Amniotic stem cell (primary cell): Measurements from ENCODE around the gene ADAMTS15.

Experiments used
- DNase-seq: peaks from one replicate; lab custom pipeline; 2025; lab: John Stamatoyannopoulos, UW

ADAMTS15 gene, protein sequence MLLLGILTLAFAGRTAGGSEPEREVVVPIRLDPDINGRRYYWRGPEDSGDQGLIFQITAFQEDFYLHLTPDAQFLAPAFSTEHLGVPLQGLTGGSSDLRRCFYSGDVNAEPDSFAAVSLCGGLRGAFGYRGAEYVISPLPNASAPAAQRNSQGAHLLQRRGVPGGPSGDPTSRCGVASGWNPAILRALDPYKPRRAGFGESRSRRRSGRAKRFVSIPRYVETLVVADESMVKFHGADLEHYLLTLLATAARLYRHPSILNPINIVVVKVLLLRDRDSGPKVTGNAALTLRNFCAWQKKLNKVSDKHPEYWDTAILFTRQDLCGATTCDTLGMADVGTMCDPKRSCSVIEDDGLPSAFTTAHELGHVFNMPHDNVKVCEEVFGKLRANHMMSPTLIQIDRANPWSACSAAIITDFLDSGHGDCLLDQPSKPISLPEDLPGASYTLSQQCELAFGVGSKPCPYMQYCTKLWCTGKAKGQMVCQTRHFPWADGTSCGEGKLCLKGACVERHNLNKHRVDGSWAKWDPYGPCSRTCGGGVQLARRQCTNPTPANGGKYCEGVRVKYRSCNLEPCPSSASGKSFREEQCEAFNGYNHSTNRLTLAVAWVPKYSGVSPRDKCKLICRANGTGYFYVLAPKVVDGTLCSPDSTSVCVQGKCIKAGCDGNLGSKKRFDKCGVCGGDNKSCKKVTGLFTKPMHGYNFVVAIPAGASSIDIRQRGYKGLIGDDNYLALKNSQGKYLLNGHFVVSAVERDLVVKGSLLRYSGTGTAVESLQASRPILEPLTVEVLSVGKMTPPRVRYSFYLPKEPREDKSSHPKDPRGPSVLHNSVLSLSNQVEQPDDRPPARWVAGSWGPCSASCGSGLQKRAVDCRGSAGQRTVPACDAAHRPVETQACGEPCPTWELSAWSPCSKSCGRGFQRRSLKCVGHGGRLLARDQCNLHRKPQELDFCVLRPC

DNA sequence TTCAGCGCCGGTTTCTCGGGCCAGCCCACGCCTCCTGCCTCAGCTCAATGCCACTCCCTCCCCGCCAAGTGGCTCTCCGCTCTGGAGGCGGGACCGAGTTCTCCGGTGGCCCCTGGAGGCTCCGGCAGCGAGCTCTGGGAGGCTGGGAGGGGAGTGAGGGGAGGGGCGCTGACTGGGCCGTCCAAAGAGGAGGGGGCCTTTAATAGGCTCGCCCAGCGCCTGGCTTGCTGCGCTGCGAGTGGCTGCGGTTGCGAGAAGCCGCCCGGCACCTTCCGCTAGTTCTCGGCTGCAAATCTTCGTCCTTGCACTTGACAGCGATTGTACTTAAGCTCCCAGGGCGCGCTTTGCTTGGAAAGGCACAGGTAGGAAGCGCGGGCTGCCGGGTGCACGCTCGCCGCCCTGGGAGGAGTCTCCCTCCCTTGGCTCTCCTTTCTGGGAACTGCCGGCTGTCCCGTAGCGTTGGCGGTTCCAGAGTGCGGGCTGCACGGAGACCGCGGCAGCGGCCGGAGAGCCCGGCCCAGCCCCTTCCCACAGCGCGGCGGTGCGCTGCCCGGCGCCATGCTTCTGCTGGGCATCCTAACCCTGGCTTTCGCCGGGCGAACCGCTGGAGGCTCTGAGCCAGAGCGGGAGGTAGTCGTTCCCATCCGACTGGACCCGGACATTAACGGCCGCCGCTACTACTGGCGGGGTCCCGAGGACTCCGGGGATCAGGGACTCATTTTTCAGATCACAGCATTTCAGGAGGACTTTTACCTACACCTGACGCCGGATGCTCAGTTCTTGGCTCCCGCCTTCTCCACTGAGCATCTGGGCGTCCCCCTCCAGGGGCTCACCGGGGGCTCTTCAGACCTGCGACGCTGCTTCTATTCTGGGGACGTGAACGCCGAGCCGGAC lies at the start of gene ADAMTS15:
Gene ADAMTS15, plus strand, starts transcription at position 230 of the 894 bp plus-strand sequence. Its CDS starts 329 bp downstream, at position 559.
- peak; percentile 87 for DNase-seq

DNA sequence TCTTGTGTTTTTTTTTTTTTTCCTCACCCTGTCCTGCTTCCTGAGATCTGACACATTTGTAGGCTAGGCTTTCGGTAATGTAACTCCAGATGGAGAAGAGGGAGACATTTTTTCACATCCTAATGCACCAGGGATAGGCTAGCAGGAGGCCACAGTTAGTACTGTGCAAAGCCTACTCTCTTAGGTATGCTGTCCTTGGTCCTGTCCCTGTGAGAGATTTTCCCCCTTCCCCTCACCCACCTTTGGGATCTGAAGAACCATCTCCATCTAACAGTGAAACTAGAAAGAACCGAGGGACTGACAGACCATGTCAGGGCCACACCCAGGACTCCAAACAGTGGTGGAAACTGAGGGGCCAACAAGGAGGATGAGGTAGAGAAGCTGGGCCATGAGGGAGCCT lies 49.2 kb upstream of the ADAMTS15 start:
- no peak for DNase-seq

DNA sequence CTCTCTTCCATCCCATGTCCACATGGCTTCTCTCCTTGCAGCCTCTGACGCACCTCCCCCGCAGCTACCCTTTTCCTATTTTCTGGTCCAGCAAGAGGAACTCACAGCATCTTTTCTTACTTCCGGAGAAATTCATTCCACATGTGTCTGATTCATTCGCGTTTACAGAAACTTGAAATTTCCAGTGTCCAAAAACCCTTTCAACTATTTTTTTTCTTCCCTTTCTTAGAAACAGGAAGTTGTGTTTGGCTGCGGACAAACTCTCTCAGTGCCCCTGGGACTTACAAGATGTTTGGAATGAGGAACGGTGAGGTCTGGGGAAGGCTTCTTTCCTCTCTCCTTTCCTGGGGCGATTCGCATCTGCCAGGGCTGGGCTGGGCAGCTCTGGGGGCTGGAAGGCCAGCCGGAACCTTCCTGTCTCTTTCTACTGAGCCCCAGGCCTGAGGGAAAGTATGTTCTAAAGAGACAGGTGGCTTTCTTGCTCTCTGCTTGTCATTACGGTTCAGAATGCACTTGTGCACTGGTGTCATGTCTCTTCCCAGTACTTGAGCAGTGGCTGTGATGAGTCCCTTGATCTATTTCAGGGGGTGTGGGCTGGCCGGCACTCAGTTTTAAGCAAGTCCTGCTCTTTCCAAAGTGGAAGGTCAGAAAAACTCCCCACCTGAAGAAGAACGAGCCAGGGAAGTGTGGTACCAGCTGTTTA lies 47.5 kb upstream of the ADAMTS15 start:
- DNase-seq, result peak; percentile 42

DNA sequence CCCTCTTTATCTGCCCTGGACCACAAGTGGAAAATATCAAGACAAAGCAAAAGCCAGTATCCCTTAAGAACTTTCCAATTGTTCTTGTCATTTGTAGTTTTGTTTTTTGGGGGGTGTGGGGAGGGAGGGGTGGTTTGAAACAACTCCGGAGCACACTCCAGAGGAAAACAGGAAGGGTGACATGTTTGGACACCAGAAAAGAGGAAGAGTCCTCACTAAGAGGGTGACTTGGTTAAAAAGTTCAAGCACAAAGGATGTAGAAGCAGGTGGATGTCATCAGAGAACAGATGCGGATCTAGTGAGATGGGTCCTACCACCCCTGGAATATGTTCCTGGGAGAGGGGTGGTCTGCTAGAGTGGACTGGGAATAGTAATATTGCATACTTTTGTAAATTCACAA lies 45.9 kb upstream of the ADAMTS15 start:
- DNase-seq, result no peak

DNA sequence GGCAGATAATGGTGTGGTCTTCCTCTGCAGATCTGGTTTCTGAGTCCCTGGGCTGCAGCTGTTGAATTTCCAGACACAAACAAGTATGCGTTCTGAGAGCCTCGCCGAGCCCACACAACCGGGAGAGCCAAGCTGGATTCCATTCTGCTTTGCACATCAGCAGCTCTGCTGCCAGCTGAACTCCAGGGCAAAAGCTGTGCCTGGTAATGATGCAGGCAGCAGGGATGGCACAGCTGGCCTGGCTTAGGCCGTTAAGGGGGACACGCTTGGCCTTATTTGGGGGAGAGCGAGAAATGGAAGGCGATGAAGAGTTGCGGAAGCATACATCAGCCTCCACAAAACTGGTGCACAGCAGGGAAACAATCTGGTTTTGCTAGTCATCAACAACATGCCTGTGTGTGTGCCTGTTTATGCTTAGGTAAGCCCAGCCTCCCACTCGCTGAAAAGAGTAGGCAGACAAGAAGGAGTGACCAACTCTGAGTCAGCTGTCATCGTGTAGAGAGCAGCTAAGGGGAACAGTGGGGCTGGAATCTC lies 45.1 kb upstream of the ADAMTS15 start:
- DNase-seq, result peak; percentile 63

DNA sequence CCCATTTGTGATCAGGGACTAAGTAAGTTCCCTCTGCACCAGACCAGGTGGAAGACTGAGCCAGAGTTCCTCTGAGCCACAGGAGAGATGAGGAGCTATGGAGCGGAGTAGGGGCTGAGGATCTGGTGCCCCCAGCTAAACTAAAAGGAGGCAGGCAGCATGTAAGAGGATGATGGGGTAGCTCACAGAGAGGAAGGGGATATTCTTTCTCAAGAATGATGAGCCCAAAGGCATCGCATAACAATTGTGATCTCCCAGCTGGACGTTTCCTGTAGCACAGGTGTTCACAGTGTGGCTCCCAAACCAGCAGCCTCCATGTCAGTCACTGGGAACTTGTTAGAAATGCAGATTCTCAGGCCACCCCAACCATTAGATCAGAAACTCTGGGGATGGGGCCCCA lies 44.5 kb upstream of the ADAMTS15 start:
- no peak for DNase-seq

DNA sequence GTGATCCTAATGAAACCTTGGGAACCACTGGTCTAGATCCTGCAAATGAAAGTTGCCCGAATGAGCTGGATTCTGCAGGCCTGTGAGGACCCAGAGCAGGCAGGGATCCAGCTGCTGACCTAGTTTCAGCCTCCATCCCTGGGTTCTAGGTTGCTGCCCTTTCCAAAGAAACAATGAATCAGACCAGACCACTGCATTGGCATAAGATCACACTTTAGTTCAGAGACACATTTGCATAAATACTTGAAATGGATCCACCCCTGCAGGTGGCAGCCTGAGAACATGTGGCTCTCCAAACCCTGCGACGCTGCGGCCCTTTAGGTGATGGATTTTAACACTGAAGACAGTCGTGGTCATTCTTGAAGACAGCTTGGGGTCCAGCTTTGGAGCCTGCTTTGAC lies 43.7 kb upstream of the ADAMTS15 start:
- no peak for DNase-seq

DNA sequence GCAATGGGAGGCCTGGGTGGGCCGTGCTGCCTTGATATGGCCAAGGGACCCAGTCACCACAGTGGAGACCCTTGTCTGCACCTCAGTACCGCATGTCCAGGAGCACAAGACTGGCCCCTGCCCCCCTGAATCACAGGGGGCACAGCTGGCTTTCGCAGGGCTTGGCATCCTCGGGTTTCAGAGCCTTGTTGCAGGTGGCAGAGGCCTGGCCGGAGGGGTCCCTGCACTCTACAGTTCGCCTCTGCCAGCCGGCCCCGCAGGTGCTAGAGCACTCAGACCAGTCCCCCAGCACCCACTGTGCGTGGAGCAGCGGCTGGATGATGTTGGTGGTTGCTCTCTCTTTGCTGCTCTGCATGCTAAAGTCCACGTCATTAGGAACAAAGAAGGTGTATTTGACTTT lies 43.0 kb upstream of the ADAMTS15 start:
- DNase-seq, result no peak

DNA sequence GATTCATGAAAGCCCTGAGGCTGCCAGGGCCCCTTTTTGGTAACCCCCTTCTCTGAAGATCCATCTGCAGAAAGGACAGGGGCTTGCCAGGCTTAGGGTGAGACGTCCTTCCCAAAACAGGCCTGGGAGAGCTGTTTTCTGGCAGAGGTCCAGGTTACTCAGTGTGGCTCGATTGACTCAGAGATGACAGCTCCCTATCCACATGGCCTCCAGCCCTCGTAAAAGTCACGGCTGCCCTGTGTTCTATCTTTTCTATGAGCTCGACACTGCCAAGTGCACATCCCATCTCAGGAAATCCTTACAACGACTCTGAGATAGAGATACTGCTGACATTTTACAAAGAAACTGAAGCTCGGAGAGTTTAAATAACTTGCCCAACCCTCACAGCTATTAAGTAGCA lies 40.5 kb upstream of the ADAMTS15 start:
- peak; percentile 31 for DNase-seq

DNA sequence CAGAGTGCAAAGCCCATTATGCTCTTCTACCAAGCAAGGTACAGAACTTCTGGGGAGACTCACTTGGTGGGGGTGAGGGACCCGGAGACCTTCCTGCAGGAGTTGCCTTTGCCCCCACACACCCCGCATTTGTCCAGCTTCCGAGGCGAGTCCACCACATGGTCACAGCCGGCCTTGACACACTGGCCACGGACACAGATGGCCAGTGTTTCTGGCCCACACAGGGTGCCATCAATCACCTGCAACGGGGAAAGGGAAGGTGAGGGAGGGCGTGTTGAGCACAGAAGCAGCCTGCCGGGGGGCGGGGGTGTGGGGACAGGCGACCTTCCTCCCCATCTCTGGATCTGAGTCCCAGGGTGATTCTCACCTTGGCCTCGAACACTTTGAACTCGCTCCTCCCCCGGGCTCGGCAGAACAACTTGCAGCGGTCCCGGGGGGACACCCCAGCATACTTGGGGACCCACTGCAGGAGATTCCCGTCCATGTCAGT lies 40.0 kb upstream of the ADAMTS15 start:
- no peak for DNase-seq

DNA sequence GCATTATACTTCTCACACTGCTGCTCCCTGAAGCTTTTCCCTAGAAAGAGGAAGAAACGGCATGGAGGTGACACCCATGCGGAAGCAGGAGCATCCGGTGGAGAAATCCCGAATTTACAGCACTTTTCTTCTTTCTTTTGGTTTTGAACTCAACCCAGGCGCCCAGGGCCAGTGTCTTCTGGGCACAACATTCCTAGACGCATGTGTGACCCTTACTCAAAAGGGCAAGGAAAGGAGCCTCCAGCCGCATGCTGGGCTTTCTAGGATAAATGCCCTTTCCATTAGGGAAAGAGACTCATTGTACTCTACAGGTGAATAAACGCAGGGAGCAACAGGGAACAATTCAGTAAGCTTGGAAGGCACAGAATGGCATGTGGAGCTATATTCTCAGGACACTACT lies 39.5 kb upstream of the ADAMTS15 start:
- no peak for DNase-seq

DNA sequence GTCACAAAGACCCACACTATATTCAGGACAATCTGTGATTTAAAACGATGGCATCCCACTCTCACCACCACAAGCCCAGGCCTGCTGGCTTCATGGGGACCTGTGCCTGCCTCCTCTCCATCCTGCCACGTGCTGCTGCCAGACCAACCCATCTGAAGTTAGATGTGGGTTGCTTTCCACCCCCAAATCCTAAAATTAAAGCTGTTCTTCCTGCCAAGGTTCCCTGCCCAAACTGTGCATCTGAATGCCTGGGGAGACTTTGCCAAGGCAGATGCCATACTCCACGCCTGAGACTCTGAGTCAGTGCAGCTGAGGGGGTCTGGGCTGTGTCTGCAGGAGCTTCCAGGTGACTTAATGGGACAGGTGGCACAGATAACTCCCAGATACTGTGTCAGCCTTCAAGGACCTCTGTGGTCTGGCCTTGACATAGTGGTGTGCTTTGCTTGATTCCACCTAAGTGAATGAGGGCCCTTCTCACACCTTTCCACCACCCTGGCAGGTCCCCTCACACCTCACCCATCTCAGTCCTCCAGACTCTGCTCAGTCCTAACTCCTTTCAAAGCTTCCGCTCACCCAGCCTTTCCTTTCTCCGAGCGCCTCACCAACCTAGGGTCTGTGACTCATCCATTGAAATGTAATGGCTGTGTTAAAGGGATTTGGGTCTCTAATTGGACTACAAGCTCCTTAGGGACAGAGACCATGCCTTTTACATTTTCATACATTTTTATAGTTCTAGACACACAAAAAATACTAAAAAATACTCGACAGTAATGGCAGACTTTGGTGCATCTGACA lies 38.7 kb upstream of the ADAMTS15 start:
- DNase-seq, result no peak

DNA sequence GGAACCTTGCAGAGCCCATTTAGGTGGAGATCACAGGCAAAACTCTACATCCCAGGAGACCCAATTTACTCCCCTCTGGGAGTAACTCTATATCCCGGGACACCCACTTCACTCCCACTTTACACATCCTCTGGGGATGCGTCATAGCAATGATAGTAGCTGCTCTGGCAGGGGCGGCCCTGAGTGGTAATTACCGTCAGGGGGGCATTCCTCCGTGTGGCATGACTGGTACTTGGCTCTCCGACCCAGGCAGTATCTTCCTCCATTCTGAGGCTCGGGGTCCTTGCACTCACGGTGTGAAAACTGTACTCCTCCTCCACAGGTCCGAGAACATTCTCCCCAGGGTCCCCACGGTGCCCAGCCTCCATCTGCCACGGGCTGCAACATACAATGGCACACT lies 37.2 kb upstream of the ADAMTS15 start:
- DNase-seq, result no peak

DNA sequence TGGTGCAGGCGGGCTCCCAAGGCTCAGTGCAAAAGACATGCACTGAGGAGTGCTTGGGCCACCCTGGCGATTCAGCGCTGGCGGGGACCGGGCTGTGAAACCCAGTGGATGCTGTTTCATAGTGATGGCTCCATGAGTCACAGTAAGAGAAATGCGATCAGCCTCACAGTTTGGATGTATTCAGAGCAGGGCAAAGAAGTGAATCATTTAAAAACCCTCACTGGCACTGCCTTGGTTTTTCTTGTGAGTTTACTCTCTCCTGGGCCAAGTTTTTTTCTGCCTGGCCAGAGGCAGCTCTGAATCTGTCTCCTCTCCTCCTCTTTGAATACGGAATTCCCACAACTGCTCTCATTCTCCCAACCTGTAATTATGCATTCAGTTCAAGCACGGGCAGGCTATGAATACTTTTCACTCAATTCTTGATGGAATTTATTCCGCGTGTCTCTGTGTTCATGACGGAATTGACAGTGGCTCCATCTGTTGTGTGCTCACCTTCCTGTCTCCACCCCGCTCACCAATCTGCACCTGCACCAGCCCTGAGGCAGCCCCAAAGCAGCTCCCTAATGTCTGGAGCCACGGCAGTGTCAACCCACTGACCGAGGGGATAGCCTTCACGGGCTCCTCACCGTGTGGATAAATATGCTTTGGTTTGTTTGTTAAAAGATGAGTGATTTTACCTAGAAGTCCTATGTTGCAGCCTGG lies 34.9 kb upstream of the ADAMTS15 start:
- peak; percentile 84 for DNase-seq

DNA sequence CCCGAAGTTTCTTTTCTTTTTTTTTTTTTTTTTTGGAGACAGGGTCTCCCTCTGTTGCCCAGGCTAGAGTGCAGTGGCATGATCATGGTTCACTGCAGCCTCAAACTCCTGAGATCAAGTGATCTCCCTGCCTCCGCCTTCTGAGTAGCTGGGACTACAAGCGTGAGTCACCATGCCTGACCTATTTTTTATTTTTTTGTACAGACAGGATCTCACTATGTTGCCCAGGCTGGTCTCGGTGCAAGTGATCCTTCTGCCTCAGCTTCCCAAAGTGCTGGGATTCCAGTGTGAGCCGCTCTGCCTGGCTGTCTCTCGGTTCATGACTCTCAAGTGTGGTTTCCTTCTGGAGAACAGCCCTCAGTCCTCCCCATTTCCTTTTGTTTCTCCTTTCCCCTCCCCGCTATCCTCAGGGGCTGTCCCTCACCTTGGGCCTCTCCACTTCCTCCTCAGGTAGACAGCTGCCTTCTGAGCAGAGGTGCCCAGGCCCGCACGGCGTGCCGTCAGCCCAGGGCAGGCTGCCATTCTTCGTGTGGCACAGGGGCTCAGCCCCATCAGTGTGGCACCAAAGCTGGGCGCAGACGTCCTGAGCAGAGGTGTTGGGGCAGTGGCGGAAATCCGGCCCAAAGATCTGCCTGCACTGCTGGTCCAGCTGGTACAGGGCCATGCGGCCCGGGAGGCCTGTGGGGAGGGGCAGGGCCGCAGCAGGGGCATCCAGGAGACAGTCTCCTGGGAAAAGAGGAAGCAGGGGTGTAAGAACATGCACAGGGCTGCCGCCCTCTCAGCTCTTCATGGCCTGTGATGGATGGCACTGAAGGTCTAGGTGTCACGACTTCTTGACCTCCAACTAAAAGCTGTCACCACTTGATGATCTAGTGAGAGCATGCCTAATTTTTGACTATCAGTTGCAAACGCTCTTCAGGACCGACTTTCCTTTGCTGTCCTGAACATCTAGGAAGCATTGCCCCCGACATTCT lies 34.1 kb upstream of the ADAMTS15 start:
- DNase-seq, result no peak

DNA sequence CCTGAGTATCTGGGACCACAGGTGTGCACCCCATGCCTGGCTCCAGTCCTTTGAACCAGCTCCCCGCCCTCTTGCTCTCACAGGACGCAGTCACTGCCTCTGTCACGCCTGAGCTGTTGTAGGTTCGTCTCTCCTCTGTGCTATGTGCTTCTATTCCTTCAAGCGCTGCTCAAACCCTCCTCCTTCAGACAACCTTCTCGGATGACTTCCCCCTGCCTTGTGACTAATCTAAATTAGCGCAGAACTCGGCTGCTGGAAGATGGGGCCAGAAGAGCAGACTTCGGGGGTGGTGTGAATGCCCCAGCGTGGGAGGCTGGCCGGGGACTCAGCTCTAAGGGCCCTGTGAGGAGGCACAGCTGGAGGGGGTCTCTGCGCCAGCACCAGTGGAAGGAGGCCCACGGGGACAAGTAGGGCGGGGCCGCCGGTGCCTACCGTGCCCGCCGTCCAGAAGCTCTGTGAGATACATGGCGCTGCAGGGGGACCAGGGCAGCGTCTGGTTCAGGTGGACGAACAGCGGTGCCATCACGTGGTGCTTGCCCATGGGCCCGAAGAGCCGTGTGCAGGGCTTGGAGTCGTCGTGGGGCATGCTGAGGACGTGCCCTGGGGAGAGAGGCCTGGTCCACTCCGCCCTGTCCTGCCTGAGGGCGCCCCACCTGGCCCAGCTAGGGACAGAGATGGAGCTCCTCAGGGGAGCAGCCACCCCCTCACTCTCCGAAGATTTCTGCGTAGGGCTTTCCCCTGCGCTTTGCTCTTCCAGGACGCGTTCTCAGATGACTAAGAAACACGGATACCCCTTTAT lies 32.5 kb upstream of the ADAMTS15 start:
- DNase-seq, result no peak

DNA sequence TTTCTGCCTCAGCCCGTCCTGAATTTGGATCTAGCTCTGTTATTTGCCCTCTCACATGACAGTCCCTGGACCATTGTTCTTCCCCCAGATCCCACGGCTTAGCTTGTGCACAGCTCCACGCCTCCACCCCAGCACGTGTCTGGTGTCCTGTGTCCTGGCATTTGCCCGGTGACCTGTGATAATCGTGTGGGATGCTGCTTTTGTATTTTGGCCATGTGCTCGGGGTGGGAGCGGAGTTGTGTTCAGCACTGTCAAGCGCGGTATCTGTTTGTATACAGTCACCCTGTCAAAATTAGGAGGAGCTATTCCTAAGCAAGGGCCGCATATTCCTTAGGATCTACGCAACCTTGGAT lies 31.9 kb upstream of the ADAMTS15 start:
- no peak for DNase-seq
